ENCODE measurements around the gene MET.

The MET gene

DNA sequence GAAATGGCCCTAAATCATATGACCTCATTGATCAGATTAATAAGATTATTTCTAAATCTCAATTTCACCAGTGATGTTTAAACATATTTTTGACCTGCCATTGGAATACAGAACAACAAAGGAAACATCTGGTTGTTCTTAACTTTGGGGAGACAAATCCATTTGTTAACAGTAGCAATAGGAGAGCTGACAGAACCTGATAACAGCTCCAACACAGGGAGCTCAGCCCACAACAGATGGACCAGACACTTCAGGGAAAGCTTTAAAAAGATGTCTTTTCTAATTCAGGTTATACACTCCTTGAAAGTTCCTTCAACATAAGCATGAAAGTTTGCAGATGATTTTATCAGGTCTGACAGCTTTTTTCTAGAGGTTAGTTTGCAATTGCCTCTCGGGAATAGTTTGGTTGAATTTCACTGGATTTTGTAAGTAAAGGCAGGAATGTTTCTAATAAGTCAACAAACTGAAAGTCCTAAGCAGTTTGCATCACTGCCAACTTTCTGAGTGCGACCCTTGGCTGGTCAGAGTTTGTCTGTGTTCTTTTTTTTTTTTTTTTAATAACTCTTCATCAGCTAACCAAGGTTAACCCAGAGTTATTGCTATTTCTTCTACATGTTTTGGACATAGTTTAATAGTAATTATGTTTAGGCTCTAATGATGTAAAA lies 6.5 kb upstream of the MET start:
- DNase-seq (ENCODE audit: low read depth) = no peak

DNA sequence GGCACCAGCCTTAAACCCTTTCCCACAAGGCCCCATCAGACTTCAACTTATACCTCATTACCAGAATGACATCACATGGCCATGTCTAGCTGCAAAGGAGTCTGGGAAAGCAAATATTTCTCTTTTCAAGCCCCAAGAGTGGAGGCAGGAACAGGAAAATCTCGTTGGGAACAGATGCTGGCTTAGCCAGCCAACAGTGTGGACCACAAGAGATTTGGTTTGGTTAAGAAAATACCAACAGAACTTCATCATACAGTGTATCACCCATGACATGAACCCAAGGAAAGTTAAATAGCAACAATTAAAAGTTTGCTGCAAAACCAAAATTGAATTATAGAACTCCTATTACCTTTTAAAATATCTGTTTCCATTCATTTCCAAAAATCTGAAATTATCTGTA lies 2.2 kb upstream of the MET start:
- DNase-seq (ENCODE audit: low read depth) = no peak

DNA sequence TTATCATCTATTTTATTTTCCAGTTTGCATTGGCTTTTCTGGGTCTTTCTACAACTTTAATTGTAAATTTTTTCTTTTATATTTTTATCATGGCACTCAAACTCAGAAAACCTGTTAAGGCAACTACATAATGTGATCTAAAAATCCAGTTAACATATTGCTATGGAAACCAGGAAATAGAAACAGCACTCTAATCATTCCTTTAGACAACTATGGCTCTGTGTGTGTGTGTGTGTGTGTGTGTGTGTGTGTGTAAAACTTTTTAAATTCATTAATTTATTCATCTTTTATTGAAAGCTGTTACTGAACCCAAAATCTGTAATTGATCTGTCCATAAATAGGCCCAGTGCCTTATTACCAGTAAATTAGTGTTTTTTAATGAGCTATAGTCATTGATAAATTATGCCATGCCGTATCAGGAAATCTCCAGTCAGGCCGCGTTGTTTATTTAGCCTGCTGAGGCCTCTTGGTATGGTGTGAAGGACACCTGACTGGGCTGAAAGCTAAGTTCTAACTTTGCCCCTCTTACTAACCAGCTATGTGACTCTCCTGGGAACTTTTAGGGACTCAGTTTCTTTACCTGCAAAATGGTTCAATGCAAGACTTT lies 1.5 kb upstream of the MET start:
- no peak for DNase-seq (ENCODE audit: low read depth)

DNA sequence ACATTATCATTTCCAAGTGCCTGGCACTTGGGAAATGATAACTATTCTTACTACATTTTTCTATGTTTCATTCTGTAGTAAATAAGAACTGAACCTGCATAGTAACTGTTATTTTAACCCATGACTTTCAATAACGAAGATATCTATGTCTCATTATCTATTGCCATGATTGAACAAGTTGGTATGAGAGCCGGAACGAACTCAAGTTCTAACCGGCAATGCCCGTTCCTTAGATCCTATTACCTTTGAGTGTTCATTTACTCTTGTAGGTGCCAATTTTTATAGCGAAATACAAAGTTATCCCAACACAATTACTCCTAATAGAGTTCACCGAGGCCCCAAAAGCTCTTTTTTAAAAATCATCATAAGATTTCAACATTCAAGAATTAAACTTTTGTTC lies 885 bp upstream of the MET start:
- DNase-seq (ENCODE audit: low read depth) = no peak

DNA sequence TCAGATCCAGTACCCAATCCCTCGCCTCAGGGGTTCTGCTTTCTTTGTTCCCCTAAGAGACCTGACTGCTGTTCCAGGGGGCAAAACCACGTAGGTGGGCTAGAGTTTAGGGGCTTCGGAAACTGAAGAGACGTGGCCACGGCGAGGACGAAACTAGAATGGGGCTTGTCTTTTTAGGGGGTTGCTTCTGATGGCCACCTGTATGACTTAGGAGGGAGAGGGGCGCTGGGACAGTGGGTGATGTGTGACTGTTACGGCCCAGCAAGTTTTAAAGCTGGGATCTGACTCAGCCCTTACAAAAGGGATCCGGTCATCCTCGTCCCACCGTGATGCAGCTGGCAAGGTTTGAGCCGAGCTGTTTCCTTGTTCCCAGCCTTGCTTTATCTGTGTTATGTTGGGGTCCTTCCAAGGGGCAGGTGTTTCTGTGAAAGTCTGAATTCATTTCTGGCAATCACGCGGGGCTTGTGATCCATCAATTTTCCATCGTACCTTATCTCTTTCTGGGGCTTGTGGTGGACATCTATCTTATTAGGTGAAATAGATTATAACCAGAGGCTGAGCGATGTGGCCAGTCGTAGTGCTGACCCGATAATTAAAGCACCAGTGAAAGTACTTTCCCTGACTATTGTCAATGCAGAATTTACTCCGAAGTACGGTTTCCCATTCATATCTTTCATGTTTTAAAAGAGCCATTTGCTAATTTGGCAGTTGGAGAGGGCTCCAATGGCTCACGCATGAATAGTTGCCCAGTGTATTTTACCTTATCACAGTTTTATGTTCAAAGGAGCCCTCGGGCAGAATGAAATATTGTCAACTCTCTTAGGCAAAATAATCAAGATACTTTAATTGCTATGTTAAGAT lies 830 bp downstream of the MET start:
- no peak for DNase-seq (ENCODE audit: low read depth)

DNA sequence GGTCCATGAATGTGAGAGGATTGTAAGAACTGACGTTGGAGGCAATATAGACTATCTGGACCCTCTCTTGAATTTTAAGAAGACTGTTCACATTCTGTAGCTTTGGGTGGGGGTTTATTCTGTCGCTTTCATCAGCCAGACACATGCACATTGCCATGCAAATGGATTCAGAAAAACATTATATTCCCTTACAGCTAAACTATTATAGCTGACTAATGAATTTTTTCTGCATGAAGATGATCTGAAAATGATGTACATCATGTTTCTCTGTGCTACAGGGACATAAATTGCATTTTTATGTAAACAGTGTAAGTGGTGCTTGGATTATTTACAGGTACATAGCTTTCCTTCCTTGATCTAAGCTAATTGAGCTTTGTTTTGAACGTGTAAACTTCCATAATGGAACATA lies 1.5 kb downstream of the MET start:
- DNase-seq (ENCODE audit: low read depth) = no peak

DNA sequence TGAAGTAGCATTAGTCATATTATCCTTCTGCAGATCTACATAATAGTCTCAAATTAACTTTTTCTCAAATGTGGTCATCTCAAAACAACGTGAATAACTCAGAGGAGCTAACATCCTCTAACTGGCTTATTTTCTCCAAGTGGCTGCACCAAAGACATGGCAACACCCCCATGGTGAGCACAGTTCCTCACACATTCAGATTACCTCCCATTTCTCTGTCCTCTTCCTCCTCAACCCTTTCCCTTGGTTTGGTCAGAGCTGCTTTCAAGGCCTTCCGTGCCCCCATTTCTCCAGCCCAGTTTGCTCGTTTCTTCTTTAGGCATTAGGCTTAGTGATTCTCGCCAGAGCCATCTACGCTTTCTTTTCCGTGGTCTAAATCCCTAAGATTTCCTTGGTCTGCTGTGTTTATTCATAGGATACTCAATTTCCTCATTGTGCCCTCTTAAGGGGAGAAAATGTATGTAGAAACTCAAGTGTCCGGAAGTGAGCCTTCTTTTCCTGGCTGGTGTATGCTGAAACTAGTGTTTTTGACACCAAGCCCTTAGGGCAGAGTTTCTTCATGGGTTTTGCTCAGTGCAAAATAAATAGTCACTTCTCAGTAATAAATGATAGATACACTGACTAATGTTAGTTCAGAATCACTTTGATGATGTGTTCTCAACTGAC lies 2.6 kb downstream of the MET start:
- DNase-seq (ENCODE audit: low read depth) = no peak

DNA sequence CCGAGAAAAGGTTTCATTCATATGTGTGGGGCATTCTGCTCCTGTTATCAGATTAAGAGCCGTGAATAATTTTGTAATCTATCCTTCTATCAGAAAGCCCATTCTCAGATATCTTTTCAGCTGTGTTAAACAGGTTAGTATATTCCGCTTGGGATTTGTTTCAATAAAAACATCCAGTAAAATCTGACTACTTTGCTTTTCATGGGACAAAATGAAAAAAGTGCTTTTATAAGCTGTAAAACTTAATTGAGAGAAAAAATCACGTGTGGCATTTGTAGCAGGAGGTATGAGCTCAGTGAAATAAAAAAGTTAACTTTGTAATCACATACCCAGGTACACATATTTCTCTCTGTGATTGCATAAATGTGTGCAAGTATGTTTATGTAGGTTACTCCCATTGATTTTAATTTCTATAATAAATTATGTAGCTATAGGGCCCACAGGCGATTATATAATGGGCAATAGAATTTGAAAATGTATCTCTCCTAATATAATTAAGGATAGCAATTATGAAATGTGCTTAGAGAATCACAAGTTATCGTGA lies 3.9 kb downstream of the MET start:
- DNase-seq (ENCODE audit: low read depth) = no peak

DNA sequence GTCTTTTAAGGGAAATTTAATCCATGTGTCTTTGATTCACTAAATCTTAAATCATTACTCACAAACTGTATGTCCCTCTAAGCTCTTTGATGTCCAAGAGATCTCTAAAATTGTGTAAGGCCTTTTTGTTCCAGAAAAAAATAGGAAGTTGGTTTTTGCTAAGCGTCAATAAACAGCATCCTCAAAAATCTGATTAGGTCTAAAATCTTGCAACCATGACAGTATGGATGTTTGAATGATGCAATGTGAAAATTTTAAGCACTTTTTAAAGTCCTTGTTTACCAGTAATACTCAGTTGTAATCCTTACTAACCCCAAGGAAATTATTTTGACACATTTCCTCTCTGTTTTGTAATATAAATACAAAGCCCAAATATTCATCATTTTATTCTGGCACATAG lies 6.8 kb downstream of the MET start:
- no peak for DNase-seq (ENCODE audit: low read depth)

DNA sequence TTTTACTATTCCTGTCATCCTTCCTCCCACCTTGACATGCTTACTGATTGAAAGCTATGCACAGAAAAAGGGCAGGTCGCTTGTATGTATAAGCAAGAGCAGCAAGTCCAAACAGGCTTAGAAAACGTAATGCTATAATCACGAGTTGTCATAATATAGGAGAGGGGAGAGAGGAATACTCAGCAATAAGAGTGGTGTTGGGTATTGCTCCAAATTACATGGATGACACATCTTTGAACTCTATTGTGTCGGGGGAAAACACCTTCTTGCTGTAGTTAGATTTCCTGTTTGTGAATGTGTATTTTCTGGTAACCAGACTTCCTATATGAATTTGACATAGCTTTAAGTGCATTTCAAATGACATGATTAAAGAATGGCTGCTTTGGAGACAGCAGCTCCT lies 7.5 kb downstream of the MET start:
- DNase-seq (ENCODE audit: low read depth) = no peak

DNA sequence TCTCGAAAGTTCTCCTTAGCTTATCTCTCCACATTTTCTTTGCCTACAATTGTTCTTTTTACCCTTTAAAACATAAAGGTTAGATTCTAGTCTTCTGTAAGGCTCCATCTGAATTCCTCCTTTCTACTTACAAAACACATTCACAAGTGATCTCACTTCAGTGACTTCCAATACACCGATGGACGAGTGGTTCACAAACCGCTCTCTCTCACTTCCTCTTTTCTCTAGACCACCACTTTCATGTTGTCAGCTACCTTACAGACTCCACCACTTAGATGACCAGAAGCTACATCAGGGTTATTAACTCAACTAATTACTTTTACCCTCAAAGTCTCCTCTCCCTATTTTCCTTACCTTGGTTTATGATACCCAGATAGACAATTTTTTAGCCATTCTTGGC lies 11.8 kb downstream of the MET start:
- DNase-seq (ENCODE audit: low read depth) = no peak

DNA sequence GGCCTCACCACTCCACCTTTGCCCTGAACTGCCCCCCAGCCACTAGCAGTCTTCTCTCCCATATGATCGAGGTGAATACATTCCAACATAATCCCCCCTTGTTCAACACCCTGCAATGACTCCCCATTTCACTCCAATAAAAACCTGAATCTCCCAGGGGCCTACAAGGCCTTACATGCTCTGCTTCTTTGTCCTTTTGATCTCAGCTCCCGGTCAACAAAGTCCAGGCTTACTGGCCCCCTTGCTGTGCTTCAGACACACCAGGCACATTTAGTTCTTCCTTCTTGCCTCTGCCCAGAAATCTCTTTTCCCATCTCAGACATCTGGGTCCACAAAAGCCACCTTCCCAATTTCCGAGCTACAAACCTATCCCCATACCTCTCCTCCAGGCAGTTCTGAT lies 14.0 kb downstream of the MET start:
- DNase-seq (ENCODE audit: low read depth) = no peak

DNA sequence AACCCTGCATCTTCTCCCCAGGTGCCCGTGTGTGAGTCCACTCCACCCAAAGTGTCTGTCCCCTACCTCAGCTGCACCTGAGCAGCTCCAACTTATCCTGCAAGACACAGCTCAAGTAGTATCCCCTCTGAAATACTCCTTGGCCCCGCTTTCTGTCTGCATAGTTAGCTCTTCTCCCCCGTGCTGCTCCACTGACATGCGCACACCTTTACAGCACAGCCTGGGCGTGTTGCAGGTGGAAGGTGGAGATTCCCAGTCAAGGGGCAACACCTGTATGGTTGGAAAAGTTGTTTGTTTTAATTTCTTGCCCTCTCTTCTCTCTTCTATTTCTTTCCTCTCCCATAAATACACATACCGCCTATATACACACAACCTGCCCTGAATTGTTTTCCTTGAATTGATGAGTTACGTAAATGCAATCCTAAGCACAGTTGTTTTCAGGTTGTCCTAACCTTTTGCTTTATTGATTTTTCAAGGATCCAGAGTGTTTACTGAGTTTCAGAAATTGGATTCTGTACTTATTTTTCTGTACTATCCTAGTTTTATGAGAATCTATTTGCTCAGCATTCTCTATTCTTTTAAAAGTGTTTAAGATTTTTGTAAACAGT lies 14.9 kb downstream of the MET start:
- DNase-seq (ENCODE audit: low read depth) = no peak

DNA sequence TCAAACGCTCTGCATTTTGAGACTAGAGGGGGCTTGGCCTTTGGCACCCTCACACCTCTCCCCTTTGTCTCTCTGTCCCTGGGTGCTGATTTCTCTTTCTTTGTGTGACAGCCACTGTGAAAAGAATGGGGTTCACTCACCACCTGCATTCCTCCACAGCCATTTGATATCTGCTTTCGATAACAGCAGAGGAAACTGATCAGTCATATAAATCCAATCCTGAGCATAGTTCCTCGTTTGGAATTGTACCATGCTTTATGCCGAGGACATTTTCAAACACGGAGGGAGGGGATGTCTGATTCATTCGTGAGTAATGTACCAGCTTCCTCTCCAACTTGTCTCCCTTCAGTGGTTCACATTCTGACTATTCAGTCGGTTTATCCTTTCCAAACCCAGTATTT lies 15.8 kb downstream of the MET start:
- no peak for DNase-seq (ENCODE audit: low read depth)

DNA sequence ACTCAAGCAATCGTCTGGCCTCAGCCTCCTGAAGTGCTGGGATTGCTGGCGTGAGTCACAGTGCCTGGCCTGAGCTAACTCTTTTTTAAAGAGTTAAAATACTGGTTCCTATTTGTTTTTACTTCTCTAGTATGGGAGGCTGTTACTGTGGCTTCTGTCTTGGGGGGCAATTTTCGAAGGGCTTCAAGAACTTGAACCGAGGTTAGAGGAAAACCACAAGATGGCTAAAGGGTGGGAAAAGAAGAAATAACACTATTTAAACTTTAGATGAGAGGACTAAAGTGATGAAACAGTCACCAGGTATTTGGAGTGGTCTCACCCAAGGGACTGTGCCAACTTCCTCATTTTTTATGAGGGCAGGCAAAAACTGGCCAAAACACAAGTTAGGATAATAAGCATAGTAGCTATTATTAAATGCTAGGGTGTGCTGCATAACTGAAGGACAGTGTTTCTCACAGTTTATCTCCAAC lies 17.8 kb downstream of the MET start:
- DNase-seq (ENCODE audit: low read depth) = no peak

DNA sequence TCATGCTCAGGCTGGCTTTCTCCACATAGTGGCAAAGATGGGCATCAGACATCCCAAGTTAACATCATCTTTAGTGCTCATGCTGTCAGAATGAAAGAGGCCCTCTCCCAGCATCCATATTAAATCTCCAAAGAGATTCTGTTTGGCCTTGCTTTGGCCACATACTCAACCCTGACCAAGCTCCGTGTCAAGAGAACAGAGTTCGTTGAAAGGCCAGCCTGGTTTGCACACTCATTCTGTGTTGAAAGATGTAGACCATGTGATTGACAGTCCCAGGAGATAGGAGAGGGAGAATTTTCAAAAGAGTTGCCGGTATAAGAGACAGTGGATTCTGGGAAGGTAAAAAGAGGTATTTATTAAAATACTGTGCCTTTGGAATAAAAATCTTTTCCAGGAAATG lies 19.7 kb downstream of the MET start:
- no peak for DNase-seq (ENCODE audit: low read depth)

DNA sequence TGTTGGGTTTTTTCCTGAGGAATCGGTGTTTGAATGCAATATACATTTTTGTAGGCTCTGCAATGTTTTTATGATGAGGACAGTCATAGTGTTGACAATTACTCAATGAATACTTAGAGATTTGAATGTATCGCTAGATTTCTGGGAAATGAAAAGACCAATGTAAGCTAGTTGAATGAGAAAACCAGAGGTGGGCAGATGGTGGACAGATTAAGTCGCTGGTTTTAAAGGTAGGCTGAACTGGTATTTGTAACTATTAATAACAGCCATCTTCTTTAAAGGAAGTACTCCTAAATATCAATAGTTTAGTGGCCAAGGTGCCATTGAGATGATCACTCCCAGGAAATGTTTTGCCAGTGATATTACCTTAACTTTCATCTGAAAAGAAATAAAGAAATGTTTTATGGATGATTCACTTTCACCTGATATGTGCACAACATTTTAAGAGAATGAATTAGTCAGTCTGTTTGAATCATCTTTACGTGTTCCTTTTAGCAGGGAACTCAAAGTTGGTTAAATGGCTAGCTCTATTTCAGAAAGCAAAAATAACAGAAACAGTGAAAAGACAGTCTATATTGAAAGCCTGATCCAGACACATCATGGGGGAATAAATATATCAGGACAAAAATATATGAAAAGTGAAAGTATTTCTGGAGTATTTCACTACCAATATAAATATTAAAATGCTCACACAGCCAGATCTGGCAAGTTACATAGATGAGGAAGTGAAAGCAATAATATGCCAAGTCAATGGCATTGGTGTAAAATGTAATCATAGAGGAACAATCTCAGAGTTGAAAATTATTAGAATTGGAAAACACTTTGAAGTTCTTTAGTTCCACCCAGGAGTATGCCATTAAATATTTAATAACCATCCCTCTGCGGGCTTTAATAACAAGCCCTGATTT lies 20.7 kb downstream of the MET start:
- no peak for DNase-seq (ENCODE audit: low read depth)

DNA sequence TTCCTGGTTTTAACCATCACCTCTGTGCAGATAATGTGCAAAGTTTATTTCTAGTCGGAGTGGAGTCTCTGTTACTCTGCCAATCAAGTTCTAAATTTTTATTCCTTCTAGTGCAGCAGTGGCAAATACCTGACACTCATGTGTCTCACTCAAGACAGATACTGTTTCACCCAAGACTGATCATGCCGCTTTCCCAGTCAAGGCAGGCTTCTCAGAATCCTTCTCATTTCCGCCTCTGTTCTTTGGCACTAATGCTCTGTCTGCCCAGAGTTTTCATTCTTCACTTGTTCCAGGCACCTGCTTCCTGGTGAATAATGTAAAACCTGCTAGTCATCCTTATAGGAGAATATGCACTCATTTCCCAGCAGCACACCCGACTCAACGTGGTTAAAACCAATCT lies 24.7 kb downstream of the MET start:
- no peak for DNase-seq (ENCODE audit: low read depth)

DNA sequence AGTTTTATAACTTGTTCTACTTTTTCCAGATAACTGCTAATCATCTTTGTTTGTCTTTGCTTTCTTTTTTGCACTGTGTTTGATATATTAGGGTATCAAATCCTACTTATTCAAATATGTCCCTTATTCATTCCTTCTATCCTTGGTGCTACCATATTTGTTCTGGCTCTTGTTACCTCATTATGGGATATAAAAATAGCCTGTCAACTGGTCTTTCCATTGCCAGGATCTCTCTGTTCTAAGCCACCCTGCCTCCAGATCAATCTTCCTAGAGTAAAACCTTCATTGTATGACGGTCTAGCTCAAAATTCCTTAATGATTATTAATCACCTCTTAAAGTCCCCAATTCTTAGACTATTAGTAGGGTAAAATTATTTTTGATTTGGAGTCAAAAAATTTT lies 25.2 kb downstream of the MET start:
- DNase-seq (ENCODE audit: low read depth) = no peak

DNA sequence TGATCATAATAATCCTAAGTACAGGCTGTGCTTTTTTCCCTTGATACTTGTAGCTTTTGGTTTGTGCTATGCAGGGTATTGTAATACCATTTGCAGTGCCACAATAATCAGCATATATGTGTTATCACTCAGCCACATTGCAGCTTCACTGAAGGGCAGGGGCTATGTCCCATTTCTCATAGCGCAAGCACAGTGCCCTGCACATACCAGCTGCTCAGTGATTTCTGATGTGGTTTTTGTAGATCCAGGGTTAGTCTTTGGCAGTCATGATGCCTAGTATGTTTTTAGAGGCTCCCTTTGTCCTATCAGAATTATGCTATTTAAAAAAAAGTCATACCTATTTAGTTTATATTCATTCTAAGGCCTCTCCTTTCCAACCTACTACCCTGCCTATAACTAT lies 25.8 kb downstream of the MET start:
- no peak for DNase-seq (ENCODE audit: low read depth)

DNA sequence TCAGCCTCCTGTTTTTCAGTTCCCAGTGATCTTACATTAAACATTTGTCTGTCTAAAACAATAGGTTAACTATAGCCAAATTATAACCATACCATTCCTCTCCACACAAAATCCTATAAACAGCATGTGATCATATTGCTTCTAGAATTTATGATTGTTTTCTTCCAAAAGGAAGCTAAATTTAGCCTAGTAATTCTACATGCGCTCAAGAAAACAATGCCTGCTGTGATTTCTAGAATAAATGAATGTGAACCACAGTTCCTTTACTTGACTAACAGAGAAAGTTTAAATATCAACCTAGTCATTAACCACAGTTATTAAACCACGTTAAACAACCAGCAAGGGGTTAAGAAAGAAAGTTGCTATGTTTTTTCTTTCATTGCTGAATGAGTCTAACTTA lies 26.4 kb downstream of the MET start:
- no peak for DNase-seq (ENCODE audit: low read depth)

Data from activated T-cell treated with anti-CD3 and anti-CD28 coated beads for 24 hours (primary cell).